Hepatic stellate cell (primary cell): ENCODE measurements around the gene SMIM3.
A peak's percentile ranks its signal among the peaks of the same experiment; 100 is the strongest.
"Not testable (repeated sequence)": the region's sequence is repeated elsewhere in the genome, so short reads cannot be mapped to it uniquely, and the experiment has no call there.

Source experiments
- DNase-seq: peaks from one replicate; pipeline ENCODE4 v3.0.0; 2011; ENCODE audit warnings: low spot score

The SMIM3 gene

GRCh38 chr5:150794927-150795326 lies 16.4 kb downstream of the SMIM3 start:
- DNase-seq, result no peak

DNA sequence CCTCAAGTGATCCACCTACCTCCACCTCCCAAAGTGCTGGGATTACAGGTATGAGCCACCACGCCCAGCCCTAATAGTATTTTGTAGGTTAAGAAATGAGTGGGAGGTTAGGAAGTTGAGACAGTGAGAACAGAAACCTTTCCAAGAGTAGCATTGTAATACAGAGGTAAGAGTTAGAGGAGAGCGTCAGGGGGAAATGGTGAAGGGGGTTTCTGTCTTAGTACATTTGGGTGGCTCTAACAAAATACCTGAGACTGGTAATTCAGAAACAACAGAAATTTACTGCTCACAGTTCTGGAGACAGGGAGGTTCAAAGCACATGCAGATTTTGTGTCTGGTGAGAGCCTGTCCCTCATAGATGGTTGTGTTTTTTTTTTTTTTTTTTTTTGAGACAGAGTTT lies 18.8 kb downstream of the SMIM3 start:
- DNase-seq, result no peak

GRCh38 chr5:150801117-150801927 lies 22.8 kb downstream of the SMIM3 start:
- DNase-seq, result peak; percentile 14

DNA sequence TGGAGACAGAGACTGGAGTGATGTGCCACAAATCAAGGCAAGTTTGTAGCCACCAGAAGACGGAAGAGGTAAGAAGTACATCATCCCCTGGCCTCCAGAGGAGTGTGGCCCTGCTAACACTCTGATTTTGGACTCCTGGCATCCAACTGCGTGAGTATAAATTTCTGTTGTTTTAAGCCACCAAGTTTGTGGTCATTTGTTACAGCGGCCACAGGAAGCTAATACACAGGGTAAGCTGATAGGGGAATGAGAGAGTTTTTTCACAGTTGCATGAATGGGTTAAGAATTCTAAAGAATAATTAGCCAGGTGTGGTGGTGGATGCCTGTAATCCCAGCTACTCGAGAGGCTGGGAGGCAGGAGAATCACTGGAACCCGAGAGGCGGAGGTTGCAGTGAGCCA lies 25.8 kb downstream of the SMIM3 start:
- no peak for DNase-seq

DNA sequence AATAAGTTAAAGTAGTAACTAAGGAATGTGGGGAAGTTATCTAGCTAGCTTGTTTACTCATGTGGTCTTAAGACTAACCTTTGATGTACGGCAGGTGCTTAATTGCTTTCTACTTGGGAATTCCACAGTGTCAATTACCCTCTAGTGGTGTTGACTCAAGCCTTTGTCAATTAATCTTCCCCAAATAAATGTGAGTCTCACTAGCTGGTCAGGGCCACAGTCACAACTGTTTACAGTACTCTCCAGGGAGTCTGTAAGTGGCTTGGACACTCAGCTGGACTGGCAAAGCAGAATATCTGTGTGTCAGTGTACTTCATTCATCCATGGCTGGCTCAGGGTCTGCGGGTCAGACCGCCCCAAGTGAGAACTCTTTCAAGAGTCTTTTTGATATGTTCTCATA lies 30.8 kb downstream of the SMIM3 start:
- DNase-seq, result no peak

- no peak for DNase-seq
Measured at GRCh38 chr5:150815010-150815409, 36.5 kb downstream of the SMIM3 start.

GRCh38 chr5:150816946-150817345 lies 38.4 kb downstream of the SMIM3 start:
- DNase-seq, result no peak

DNA sequence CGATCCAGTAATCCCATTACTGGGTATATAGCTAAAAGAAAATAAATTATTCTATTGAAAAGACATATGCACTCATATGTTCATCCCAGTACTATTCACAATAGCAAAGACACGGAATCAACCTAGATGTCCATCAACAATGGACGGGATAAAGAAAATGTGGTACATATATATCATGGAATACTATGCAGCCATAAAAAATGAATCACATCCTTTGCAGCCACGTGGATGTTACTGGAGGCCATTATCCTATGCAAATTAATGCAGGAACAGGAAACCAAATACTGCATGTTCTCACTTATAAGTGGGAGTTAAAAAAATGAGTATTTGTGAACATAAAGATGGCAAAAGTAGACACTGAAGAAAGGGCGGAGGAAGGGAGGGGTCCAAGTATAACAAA lies 51.2 kb downstream of the SMIM3 start:
- no peak for DNase-seq

DNA sequence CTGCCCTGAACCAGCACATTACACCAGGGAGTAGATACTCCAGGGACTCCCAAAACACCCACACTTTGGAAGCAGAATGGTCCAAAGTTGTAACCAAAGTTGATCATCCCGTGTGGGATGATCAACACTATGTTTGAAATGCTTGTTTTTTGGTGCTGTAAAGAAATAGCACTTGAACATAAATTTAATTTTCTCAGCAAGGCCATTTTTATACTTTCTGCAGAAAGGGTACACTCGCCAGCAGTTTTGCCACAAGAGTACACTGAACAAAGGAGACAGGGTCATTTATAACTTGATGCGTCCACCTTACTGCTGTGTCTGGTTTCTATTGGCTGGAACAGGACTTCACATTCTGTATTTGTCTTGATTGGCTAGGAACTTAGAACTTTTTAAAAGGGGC lies 53.3 kb downstream of the SMIM3 start:
- not testable (repeated sequence) for DNase-seq

DNA sequence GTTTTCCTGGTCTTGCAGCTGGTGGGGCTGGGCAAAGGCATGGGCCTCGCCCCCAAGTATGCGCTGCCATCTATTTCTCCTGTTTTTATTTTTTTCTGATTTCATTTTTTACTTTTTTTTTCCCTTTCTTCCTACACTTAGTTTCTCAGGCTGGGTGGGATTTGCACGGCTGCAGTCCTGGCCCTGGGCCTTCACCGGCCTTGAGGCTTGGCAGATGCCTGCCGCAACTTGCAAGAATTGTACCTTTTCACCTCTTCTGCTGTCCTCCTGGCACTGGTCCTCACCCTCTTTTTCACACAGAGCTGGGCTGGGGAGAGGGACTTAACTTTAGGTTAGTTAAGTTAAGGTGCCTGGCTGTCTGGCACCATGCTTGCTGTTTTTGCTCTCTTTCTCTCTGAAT lies 57.5 kb downstream of the SMIM3 start:
- DNase-seq, result no peak

DNA sequence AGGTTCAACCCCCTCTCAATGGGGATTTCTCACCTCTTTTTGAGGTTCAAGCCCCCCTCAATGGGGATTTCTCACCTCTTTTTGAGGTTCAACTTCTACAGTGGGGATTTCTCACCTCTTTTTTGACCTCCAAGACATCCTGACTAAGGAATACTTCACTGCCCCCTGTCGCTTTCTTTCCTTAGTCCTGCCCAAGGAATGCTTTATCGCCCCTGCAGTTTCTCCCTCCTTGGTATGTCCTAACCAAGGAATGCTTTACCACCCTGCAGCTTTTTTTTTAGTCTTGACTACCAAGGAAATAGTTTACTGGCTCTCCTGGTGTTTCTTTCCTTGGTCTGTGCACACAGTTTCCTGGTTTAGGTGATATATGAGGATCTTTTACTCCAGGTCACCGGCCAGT lies 58.1 kb downstream of the SMIM3 start:
- DNase-seq, result no peak

DNA sequence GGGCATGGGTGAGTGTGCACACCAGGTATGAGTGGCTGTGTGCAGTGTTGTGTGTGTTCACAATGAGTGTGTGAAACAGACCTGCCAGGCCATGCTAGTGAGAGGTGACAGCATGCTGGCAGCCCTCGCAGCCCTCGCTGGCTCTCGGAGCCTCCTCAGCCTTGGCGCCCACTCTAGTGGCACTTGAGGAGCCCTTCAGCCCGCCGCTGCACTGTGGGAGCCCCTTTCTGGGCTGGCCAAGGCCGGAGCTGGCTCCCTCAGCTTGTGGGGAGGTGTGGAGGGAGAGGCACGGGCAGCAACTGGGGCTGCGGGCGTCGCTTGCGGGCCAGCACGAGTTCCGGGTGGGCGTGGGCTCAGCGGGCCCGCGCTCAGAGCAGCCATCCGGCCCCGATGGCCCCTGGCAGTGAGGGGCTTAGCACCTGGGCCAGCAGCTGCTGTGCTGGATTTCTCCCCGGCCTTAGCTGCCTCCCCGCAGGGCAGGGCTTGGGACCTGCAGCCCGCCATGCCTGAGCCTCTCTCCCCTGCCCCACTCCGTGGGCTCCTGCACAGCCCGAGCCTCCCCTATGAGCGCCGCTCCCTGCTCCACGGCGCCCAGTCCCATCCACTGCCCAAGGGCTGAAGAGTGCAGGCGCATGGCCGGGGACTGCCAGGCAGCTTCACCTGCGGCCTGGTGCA lies 66.8 kb downstream of the SMIM3 start:
- DNase-seq, result not testable (repeated sequence)

DNA sequence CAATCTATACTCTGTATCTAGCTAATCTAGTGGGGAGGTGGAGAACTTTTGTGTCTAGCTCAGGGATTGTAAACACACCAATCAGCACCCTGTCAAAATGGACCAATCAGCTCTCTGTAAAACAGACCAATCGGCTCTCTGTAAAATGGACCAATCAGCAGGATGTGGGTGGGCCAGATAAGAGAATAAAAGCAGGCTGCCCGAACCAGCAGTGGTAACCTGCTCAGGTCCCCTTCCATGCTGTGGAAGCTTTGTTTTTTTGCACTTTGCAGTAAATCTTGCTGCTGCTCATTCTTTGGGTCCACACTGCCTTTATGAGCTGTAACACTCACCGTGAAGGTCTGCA lies 67.7 kb downstream of the SMIM3 start, which contains the start of gene IRGM:
Gene IRGM, plus strand, starts transcription at position 214 of the 346 bp plus-strand sequence. CDS start 1,603 bp downstream, outside the sequence.
- DNase-seq, result not testable (repeated sequence)
